K562 (cell line): ENCODE data around the gene YOD1. TPM values are rescaled to one million over a fixed set of nuclear protein-coding genes. Genes with fewer than 3 reads are reported as not detected.

ENCODE experiments used
- ATAC-seq: fragments of 200-7000 bp; cut with Tn5 transposase; 3 replicates; pipeline ENCODE4 v1.9.1; 2020; ENCODE audit warnings: moderate library complexity
- BruUV-seq: library from RNA; stranded (reverse); fragments of 400-500 nt; replicated peaks from 2 replicates; lab custom pipeline; 2021; lab: Mats Ljungman, UMichigan
- CTCF ChIA-PET: fragments of 300-600 bp; formaldehyde crosslinking; extraction: SDS; loops from one replicate; lab custom pipeline; 2021; ENCODE audit warnings: low intra/inter-chr PET ratio; lab: Yijun Ruan, JAX
- POLR2A ChIA-PET: fragments of 300-600, 350-650 bp; sonication (Branson Sonifier 250); formaldehyde crosslinking; extraction: SDS; loops from one replicate; lab custom pipeline; 2021; ENCODE audit warnings: antibody characterized with exemption, inconsistent platforms; lab: Yijun Ruan, JAX
- DNase-seq, 4 experiments: peaks; one replicate each; pipeline versions ENCODE4 v3.0.0 to v3.0.0-alpha.2; 2011 to 2018; ENCODE audit warnings: low spot score in 3 of 4, mixed read lengths in 3 of 4; ENCODE audit errors: extremely low read depth in 1 of 4
- FAIRE-seq: peaks from 2 replicates; lab custom pipeline; 2011; peaks lifted over from hg19 to GRCh38; lab: Jason Lieb, UNC
- H2AFZ ChIP-seq: 2 replicates; pipeline ENCODE4 v1.6.0; 2011; ENCODE audit warnings: low read depth, low read length, control low read depth, inconsistent platforms
- H3K27ac ChIP-seq: fragments of 200-600 bp; 3 replicates; pipeline ENCODE4 v1.8.0; 2011; ENCODE audit warnings: low read depth, mild to moderate bottlenecking, control low read depth, inconsistent platforms, low read length, moderate library complexity, mixed read lengths; ENCODE audit errors: extremely low read depth
- H3K27me3 ChIP-seq, 2 experiments: fragments of 300-600 bp in 1 of 2; 2 replicates in 1 of 2; 3 replicates in 1 of 2; pipeline versions ENCODE4 v1.6.0 to v1.8.0; 2011; ENCODE audit warnings: inconsistent platforms in 2 of 2, low read length in 2 of 2, mild to moderate bottlenecking in 1 of 2, mixed read lengths in 1 of 2, moderate library complexity in 1 of 2; ENCODE audit not compliant: control insufficient read depth in 2 of 2, insufficient read depth in 2 of 2
- H3K36me3 ChIP-seq: fragments of 300-600 bp; 3 replicates; pipeline ENCODE4 v1.8.0; 2011; ENCODE audit warnings: mild to moderate bottlenecking, low read length, inconsistent platforms; ENCODE audit not compliant: control insufficient read depth, insufficient read depth
- H3K4me1 ChIP-seq, 2 experiments: fragments of 200-600 bp in 1 of 2; replicated peaks in 1 of 2; 2 replicates in 1 of 2; 3 replicates in 1 of 2; pipeline versions ENCODE4 v1.5.1 to v1.8.0; 2011; ENCODE audit warnings: inconsistent platforms in 2 of 2, low read length in 2 of 2, mild to moderate bottlenecking in 1 of 2, mixed read lengths in 1 of 2, moderate library complexity in 1 of 2; ENCODE audit not compliant: control insufficient read depth in 2 of 2, insufficient read depth in 2 of 2
- H3K4me2 ChIP-seq: 2 replicates; pipeline ENCODE4 v1.6.1; 2011; ENCODE audit warnings: low read length, control low read depth, inconsistent platforms, mixed read lengths; ENCODE audit not compliant: insufficient read depth
- H3K4me3 ChIP-seq: fragments of 200-600 bp; sonication (generic), shearing (Covaris generic); 2 replicates; pipeline ENCODE4 v1.5.1; 2016; ENCODE audit warnings: control low read depth, inconsistent platforms
- H3K79me2 ChIP-seq: fragments of 200-600 bp; 3 replicates; pipeline ENCODE4 v1.8.0; 2011; ENCODE audit warnings: low read length, inconsistent platforms; ENCODE audit not compliant: control insufficient read depth, insufficient read depth
- H3K9ac ChIP-seq, 2 experiments: 2 replicates each; pipeline versions ENCODE4 v1.6.0 to v1.6.1; 2011; ENCODE audit warnings: low read depth in 2 of 2, low read length in 2 of 2, control low read depth in 1 of 2, inconsistent platforms in 1 of 2, mild to moderate bottlenecking in 1 of 2, mixed read lengths in 1 of 2; ENCODE audit not compliant: insufficient read depth in 1 of 2
- H3K9me1 ChIP-seq: one replicate; pipeline ENCODE4 v1.6.0; 2011; ENCODE audit warnings: inconsistent platforms, mild to moderate bottlenecking, low read length, moderate library complexity; ENCODE audit not compliant: control insufficient read depth, insufficient read depth
- H3K9me3 ChIP-seq: replicated peaks from 2 replicates; pipeline ENCODE4 v1.5.1; 2011; ENCODE audit warnings: low read depth, low read length, inconsistent platforms; ENCODE audit not compliant: control insufficient read depth, insufficient read depth
- H4K20me1 ChIP-seq: replicated peaks from 2 replicates; pipeline ENCODE4 v1.6.1; 2011; ENCODE audit warnings: low read length, inconsistent platforms, mixed read lengths; ENCODE audit not compliant: control insufficient read depth, insufficient read depth
- ILK ChIP-seq: fragments of 450-650 bp; IDR thresholded peaks from 2 replicates; pipeline ENCODE4 v1.6.1; 2016; ENCODE audit warnings: missing genetic modification characterization, low read depth, mild to moderate bottlenecking, missing compliant biosample characterization, moderate library complexity, borderline replicate concordance
- PURB ChIP-seq: sonication (generic); formaldehyde crosslinking; IDR thresholded peaks from 2 replicates; pipeline ENCODE4 v1.9.0; 2021; ENCODE audit warnings: low read depth, mild to moderate bottlenecking, missing genetic modification reagents
- RNF2 ChIP-seq: sonication (generic); IDR thresholded peaks from 2 replicates; pipeline ENCODE4 v1.6.1; 2016
- SRSF3 ChIP-seq: fragments of 200-400 bp; formaldehyde crosslinking; IDR thresholded peaks from 2 replicates; pipeline ENCODE4 v1.6.1; 2016; ENCODE audit warnings: mild to moderate bottlenecking, low read length, moderate library complexity; ENCODE audit not compliant: insufficient read depth
- WGBS: fragments of 100-300 bp; shearing (Covaris generic); methylation state at CpG from one replicate; pipeline ENCODE4 v1.1.6; 2016; ENCODE audit warnings: low coverage, mixed read lengths; ENCODE audit not compliant: insufficient coverage; ENCODE audit errors: missing lambda C conversion rate; 5-methylcytosine and 5-hydroxymethylcytosine counted together
- in situ Hi-C: fragments of 300-500 bp; cut with MboI; formaldehyde crosslinking; loops from 4 replicates; pipeline ENCODE4 v1.15.0; 2018; ENCODE audit warnings: inconsistent platforms, mixed read lengths
- intact Hi-C: fragments of 100-400 bp; cut with micrococcal nuclease; formaldehyde crosslinking; loops from 2 replicates; pipeline ENCODE4 v1.14.2; 2022
- polyA plus RNA-seq, 8 experiments: library from polyadenylated mRNA; depleted of rRNA in 4 of 8; stranded (reverse) in 5 of 8; unstranded in 3 of 8; fragments of >200 nt; fragmentation: Nextera tagmentation in 2 of 8; fragmentation: Illumina TruSeq in 1 of 8; extraction: Ambion mirVana in 2 of 8; extraction: Trizol in 1 of 8; gene quantifications; 2 replicates each; pipeline versions ENCODE4 v1.2.1 to v1.2.3, GENCODE V29; 2011 to 2014; ENCODE audit warnings: inconsistent platforms in 1 of 8, missing spikeins in 1 of 8
- total RNA-seq, 7 experiments: library from RNA; depleted of rRNA in 6 of 7; stranded (reverse); fragments of >200 nt in 6 of 7; fragmentation: Illumina TruSeq in 2 of 7; extraction: Trizol in 2 of 7; gene quantifications; 2 replicates each; pipeline versions ENCODE4 v1.2.1 to v1.2.3, GENCODE V29; 2011 to 2021; ENCODE audit warnings: low replicate concordance in 1 of 7
- TF ChIP-seq, protein P1 (sequence below): fragments of 450-650 bp; IDR thresholded peaks from 2 replicates; pipeline ENCODE4 v1.6.1; 2017; ENCODE audit warnings: antibody characterized with exemption

Gene YOD1
- total and polyA plus RNA-seq, 9 of the 15 experiments (the other 6 are each of a cell fraction or from before 2014, with no cell fraction given) = 18.2 to 78.1 (median 46.9) TPM

DNA sequence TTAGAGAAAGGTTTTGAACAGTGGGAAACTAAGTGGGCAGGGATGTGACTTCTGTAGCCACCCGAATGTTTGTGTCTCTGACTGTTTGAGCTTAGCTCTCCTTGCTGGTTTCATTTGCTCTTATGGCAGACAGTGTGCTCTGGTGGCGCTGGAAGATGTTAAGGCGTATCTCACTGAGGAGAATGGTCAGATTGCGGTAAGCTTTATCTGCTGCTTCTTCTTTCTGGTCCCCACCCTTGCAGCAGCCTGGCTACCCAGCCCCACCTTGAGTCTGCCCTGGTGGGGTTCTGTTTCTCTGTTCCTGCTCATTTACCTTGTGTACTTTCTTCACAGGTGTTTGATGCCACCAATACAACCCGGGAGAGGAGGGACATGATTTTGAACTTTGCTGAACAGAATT lies 12.0 kb upstream of the YOD1 start (continued):
- TF ChIP-seq, protein P1, sequence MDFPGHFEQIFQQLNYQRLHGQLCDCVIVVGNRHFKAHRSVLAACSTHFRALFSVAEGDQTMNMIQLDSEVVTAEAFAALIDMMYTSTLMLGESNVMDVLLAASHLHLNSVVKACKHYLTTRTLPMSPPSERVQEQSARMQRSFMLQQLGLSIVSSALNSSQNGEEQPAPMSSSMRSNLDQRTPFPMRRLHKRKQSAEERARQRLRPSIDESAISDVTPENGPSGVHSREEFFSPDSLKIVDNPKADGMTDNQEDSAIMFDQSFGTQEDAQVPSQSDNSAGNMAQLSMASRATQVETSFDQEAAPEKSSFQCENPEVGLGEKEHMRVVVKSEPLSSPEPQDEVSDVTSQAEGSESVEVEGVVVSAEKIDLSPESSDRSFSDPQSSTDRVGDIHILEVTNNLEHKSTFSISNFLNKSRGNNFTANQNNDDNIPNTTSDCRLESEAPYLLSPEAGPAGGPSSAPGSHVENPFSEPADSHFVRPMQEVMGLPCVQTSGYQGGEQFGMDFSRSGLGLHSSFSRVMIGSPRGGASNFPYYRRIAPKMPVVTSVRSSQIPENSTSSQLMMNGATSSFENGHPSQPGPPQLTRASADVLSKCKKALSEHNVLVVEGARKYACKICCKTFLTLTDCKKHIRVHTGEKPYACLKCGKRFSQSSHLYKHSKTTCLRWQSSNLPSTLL = no peak

DNA sequence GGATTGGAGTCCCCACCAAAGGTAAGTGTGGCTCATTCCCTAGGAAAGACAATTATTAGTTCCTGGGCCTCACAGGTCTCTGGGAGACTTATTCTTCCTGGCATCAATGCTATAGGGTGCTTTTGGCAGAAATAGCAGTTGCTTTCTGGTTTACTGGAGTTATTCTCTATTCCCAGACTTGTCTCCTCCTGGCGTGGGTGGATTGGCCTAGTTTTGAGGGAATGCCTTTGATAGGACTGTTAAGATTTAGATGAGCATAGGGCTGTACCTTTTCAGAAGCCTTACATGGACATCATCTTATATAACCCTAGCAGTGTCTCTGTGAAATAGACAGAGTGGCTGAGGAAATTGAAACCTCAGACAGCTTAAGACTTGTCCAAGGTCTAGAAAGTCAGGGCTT lies 11.1 kb upstream of the YOD1 start:
- ATAC-seq (no peak), FAIRE-seq (no peak), DNase-seq (no peak)
- Histone ChIP-seq H3K36me3 (peaks cover 56% of the 10 kb centered on the region), H2AFZ (no peak overlapping the region), H3K9me3 (no peaks in the 10 kb centered on the region), H4K20me1 (no peaks in the 10 kb centered on the region), H3K9me1 (peaks cover 5% of the 10 kb centered on the region), H3K4me1 (no peaks in the 10 kb centered on the region; a peak in 2 of 5 replicates), H3K79me2 (no peaks in the 10 kb centered on the region), H3K4me2 (no peak overlapping the region), H3K4me3 (no peak overlapping the region), H3K27ac (no peak overlapping the region), H3K9ac (no peak overlapping the region), H3K27me3 (no peaks in the 10 kb centered on the region)
- in situ Hi-C loops = no loop called here
- POLR2A ChIA-PET = interaction anchor here (2.8 kb wide), 1 partner anchor 9 kb away, joined by 9 read pairs; the partner anchor contains the start of gene PFKFB2
- TF ChIP-seq ILK (tag) (no peak), PURB (no peak), SRSF3 (no peak), RNF2 (no peak)
- intact Hi-C loops = no loop called here
- no TSS peak for BruUV-seq
- CTCF ChIA-PET = no interaction called here
- 73% methylated on average over 1 of the region's 1 CpG for WGBS
